SU-DHL-6 (cell line): ENCODE data around the gene ANK3.

Experiments
- H2AFZ ChIP-seq: fragments of 200-600 bp; sonication (generic); 2 replicates; pipeline ENCODE4 v1.6.1; 2014; ENCODE audit warnings: low read depth, mild to moderate bottlenecking, moderate library complexity, mixed read lengths, antibody characterized with exemption, low read length; ENCODE audit not compliant: severe bottlenecking
- H3F3A ChIP-seq: fragments of 200-600 bp; shearing (Covaris generic); 2 replicates; pipeline ENCODE4 v1.6.0; 2016; ENCODE audit warnings: antibody characterized with exemption, mild to moderate bottlenecking; ENCODE audit not compliant: insufficient read depth
- H3K27ac ChIP-seq: fragments of 200-600 bp; sonication (generic); 2 replicates; pipeline ENCODE4 v1.5.1; 2016; ENCODE audit warnings: low read depth, mild to moderate bottlenecking, low read length, moderate library complexity, mixed read lengths
- H3K27me3 ChIP-seq: fragments of 200-600 bp; sonication (generic), shearing (Covaris generic); 2 replicates; pipeline ENCODE4 v1.6.0; 2014; ENCODE audit warnings: mild to moderate bottlenecking, low read length
- H3K36me3 ChIP-seq: fragments of 200-600 bp; sonication (generic); 2 replicates; pipeline ENCODE4 v1.6.1; 2014; ENCODE audit warnings: mild to moderate bottlenecking, low read length, mixed read lengths
- H3K4me2 ChIP-seq: fragments of 300-600, 200-600 bp; shearing (Covaris generic), sonication (generic); 2 replicates; pipeline ENCODE4 v1.6.0; 2014; ENCODE audit warnings: low read length, low read depth, mild to moderate bottlenecking; ENCODE audit not compliant: poor library complexity, severe bottlenecking
- H3K4me3 ChIP-seq: fragments of 200-600 bp; sonication (generic); 2 replicates; pipeline ENCODE4 v1.5.1; 2014; ENCODE audit warnings: antibody characterized with exemption, low read length, mild to moderate bottlenecking, mixed read lengths; ENCODE audit not compliant: insufficient read depth, poor library complexity, severe bottlenecking
- H3K79me2 ChIP-seq: fragments of 200-600 bp; sonication (generic); 2 replicates; pipeline ENCODE4 v1.6.1; 2014; ENCODE audit warnings: mild to moderate bottlenecking, low read length, moderate library complexity; ENCODE audit not compliant: insufficient read depth
- H3K9ac ChIP-seq: fragments of 200-600 bp; sonication (generic); 2 replicates; pipeline ENCODE4 v1.7.0; 2014; ENCODE audit warnings: mild to moderate bottlenecking, low read length
- H3K9me2 ChIP-seq: fragments of 200-600 bp; sonication (generic); replicated peaks from 2 replicates; pipeline ENCODE4 v1.6.1; 2014; ENCODE audit warnings: low read length; ENCODE audit not compliant: insufficient read depth
- H3K9me3 ChIP-seq: fragments of 200-600 bp; sonication (generic); 2 replicates; pipeline ENCODE4 v1.6.1; 2014; ENCODE audit warnings: low read length, mixed read lengths; ENCODE audit not compliant: insufficient read depth
- H4K20me1 ChIP-seq: fragments of 200-600 bp; sonication (generic); 2 replicates; pipeline ENCODE4 v1.6.1; 2014; ENCODE audit warnings: low read depth, mild to moderate bottlenecking, antibody characterized with exemption, low read length, moderate library complexity, mixed read lengths
- EZH2phosphoT487 ChIP-seq: fragments of 200-600 bp; sonication (generic), shearing (Covaris generic); conservative IDR thresholded peaks from 2 replicates; pipeline ENCODE4 v1.6.1; 2018; ENCODE audit warnings: mild to moderate bottlenecking, antibody characterized with exemption, low read length, moderate library complexity, mixed read lengths
- TF ChIP-seq, protein P1 (sequence below): fragments of 200-600 bp; sonication (generic); IDR thresholded peaks from one replicate; pipeline ENCODE4 v1.5.1; 2017; ENCODE audit warnings: antibody characterized with exemption, mild to moderate bottlenecking, low read length, moderate library complexity; ENCODE audit not compliant: insufficient read depth, poor library complexity, severe bottlenecking

ANK3 gene

DNA sequence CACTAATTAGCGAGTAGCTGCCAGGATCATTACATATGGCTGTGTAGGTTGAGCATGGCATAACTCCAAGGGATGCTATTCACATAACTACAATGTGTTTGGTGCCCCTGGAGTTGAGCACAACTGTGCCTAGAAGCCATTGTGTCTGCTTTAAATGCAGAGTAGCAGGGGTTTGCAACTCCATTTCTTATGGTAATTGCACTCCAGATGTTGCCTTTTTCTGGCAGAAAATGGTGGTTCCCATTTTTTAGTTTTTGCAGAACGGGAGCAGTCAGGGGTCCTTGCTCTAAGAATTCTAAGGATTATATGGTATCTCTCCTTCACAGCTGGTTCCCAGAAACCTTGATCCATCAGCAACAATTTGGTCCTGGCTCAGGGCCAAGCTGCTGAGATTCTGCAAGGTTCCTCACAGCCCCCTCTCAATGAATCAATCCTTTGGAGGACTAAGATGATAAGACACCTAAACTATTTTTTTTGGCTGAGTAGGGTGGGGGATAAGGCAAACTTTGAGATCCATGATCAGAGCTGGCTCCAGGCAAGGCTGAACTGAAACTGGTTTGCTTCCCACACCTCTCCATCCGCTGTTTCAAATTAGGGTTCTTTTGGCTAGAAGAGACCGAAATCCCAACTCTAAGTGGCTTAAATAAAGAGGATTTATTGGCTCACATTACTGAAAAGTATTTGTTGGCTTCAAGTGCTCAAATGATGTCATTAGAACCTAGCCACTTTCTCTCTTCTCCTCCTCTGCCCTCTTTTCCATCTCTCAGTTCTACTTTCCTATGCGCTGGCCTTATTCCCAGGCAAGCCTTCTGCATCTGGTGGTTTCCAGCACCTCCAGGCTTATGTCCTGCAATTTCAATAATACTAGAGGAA is 385.8 kb downstream of the ANK3 start:
- no peak for TF ChIP-seq EZH2phosphoT487
- TF ChIP-seq, protein P1, sequence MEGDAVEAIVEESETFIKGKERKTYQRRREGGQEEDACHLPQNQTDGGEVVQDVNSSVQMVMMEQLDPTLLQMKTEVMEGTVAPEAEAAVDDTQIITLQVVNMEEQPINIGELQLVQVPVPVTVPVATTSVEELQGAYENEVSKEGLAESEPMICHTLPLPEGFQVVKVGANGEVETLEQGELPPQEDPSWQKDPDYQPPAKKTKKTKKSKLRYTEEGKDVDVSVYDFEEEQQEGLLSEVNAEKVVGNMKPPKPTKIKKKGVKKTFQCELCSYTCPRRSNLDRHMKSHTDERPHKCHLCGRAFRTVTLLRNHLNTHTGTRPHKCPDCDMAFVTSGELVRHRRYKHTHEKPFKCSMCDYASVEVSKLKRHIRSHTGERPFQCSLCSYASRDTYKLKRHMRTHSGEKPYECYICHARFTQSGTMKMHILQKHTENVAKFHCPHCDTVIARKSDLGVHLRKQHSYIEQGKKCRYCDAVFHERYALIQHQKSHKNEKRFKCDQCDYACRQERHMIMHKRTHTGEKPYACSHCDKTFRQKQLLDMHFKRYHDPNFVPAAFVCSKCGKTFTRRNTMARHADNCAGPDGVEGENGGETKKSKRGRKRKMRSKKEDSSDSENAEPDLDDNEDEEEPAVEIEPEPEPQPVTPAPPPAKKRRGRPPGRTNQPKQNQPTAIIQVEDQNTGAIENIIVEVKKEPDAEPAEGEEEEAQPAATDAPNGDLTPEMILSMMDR: no peak
- no peak overlapping the region for H3K4me2 ChIP-seq
- H3K4me3 ChIP-seq: no peak overlapping the region
- no peak overlapping the region for H2AFZ ChIP-seq
- no peaks in the 10 kb centered on the region for H3K9me3 ChIP-seq
- H4K20me1 ChIP-seq: no peaks in the 10 kb centered on the region
- H3K9me2 ChIP-seq: no peaks in the 10 kb centered on the region
- no peak overlapping the region for H3K9ac ChIP-seq
- no peaks in the 10 kb centered on the region for H3K79me2 ChIP-seq
- H3K27ac ChIP-seq: no peak overlapping the region
- H3K36me3 ChIP-seq: no peaks in the 10 kb centered on the region
- H3F3A ChIP-seq: no peaks in the 10 kb centered on the region
- H3K27me3 ChIP-seq: no peaks in the 10 kb centered on the region

DNA sequence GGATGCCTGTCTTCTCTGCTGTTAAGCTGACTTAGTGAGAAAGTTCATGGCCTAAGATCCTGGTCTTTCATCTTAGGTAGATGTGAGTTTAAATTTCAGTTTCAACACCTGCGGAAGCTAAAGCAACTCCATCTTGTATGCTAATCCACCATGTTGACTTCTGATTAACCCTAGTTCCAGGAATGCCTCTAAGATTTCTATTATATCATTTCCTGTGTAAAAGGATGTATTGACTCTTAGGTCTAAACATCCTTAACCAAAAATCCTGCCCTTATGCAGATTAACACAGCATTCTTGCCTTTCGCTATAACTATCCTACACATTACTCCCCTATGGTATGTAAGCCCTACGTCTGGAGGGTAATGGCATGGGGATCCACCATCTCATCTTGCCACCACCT is 388.9 kb downstream of the ANK3 start:
- Histone ChIP-seq H3K9me2 (no peaks in the 10 kb centered on the region), H3K4me3 (no peak overlapping the region), H3K79me2 (no peaks in the 10 kb centered on the region), H4K20me1 (no peaks in the 10 kb centered on the region), H2AFZ (no peak overlapping the region), H3K4me2 (no peak overlapping the region), H3K27me3 (no peaks in the 10 kb centered on the region), H3K36me3 (no peaks in the 10 kb centered on the region), H3F3A (no peaks in the 10 kb centered on the region), H3K9ac (no peak overlapping the region), H3K27ac (no peak overlapping the region), H3K9me3 (no peaks in the 10 kb centered on the region)
- TF ChIP-seq EZH2phosphoT487: no peak
- TF ChIP-seq, protein P1: no peak

GRCh38 chr10:59997827-59998525 is 391.7 kb downstream of the ANK3 start:
- no peaks in the 10 kb centered on the region for H3F3A ChIP-seq
- no peaks in the 10 kb centered on the region for H3K9me3 ChIP-seq
- H4K20me1 ChIP-seq: no peaks in the 10 kb centered on the region
- H2AFZ ChIP-seq: no peak overlapping the region
- no peaks in the 10 kb centered on the region for H3K36me3 ChIP-seq
- no peak overlapping the region for H3K9ac ChIP-seq
- TF ChIP-seq EZH2phosphoT487: no peak
- TF ChIP-seq, protein P1: no peak
- H3K9me2 ChIP-seq: no peaks in the 10 kb centered on the region
- no peak overlapping the region for H3K4me2 ChIP-seq
- H3K27ac ChIP-seq: no peak overlapping the region
- H3K79me2 ChIP-seq: no peaks in the 10 kb centered on the region
- H3K4me3 ChIP-seq: no peak overlapping the region
- H3K27me3 ChIP-seq: no peaks in the 10 kb centered on the region
